NCI-H774 (cell line): ENCODE data around the gene ATP7A.
"Not testable (repeated sequence)": the region's sequence is repeated elsewhere in the genome, so short reads cannot be mapped to it uniquely, and the experiment has no call there.

Experiments
- DNase-seq: peaks from one replicate; lab custom pipeline; 2025; lab: John Stamatoyannopoulos, UW

The ATP7A gene

DNA sequence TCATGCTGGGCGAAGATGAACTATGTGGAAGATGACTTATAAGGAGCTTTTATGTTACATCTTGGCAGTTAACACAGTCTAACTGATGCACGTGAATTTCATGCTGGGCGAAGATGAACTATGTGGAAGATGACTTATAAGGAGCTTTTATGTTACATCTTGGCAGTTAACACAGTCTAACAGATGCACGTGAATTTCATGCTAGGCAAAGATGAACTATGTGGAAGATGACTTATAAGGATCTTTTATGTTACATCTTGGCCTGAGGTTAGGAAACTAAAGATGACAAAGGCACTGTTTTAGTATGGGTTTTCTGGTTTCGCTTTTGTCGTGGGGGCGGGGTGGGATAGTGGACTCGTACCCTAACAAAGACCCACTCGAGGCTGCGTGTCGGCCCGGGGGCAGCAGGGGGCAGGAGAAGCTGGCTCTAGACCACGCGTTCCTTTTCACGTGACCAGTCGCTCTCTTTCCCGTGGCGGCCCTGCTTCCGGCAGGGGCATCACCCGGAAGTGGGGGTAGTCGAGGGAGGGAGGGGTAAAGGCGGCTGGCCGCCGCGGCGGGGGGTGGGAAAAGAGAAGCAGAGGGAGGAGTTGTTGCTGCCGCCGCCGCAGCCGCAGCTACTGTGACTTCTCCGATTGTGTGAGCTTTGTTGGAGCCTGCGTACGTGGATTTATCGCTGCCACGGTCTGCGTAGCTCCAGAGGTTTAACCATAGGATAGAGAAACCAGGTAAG lies at the start of gene ATP7A:
Gene ATP7A (plus strand): TSS at position 586 of the 733 bp plus-strand sequence. CDS start 60,949 bp downstream, outside the sequence.
- peak; percentile 82 for DNase-seq

DNA sequence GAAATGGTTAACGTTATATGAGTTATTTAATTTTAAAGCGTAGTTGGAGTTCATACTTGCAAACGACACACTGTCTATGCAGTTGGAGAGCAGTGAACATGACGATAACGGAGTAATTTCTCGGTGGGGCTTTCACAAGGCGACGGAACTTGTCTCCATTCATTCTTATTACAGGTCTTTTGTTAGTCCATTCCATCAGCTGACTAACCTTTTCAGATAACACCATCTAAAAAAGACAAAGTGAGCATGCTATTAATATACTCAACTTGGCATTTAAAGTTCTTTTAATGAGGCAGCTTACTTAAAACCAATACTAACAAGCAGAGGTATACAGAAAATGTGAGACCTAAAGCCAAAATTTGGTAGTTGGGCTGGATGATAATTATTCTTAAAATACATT lies 35.1 kb upstream of the ATP7A start:
- DNase-seq: no peak

DNA sequence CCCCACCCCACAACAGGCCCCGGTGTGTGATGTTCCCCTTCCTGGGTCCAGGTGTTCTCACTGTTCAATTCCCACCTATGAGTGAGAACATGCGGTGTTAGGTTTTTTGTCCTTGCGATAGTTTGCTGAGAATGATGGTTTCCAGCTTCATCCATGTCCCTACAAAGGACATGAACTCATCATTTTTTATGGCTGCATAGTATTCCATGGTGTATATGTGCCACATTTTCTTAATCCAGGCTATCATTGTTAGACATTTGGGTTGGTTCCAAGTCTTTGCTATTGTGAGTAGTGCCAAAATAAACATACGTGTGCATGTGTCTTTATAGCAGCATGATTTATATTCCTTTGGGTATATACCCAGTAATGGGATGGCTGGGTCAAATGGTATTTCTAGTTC lies 29.1 kb upstream of the ATP7A start:
- DNase-seq: not testable (repeated sequence)

DNA sequence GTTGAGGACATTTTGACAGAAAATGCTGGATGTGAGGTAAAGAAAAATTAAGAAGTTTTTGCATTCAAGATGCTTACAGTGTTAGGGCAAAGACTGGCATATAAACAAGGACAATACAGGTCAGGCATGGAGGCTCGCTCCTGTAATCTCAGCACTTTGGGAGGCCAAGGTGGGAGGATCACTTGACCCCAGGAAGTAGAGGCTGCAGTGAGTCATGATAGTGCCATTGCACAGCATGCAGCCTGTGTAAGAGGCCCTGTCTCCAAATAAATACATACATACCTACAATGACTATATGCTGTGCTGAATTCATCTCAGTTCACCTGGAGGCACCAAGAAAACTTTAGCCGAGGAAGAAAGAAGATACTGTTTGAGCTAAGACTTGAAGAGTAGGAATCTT lies 17.6 kb upstream of the ATP7A start:
- no peak for DNase-seq

DNA sequence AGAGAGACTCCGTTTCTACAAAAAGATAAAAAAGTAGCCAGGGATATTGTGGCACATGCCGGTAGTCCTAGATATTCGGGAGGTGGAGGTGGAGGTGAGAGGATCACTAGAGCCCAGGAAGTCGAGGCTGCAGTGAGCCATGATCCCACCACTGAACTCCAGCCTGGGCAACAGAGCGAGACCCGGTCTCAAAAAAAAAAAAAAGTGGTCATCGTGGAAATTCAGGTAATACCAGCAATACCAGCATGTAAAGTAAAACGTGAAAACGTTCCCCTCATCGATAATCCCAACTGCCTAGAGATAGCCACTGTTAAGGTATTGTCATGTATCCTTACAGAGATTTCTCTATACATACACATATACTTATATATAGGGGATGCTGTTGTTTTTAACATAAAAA lies 16.8 kb upstream of the ATP7A start:
- no peak for DNase-seq

DNA sequence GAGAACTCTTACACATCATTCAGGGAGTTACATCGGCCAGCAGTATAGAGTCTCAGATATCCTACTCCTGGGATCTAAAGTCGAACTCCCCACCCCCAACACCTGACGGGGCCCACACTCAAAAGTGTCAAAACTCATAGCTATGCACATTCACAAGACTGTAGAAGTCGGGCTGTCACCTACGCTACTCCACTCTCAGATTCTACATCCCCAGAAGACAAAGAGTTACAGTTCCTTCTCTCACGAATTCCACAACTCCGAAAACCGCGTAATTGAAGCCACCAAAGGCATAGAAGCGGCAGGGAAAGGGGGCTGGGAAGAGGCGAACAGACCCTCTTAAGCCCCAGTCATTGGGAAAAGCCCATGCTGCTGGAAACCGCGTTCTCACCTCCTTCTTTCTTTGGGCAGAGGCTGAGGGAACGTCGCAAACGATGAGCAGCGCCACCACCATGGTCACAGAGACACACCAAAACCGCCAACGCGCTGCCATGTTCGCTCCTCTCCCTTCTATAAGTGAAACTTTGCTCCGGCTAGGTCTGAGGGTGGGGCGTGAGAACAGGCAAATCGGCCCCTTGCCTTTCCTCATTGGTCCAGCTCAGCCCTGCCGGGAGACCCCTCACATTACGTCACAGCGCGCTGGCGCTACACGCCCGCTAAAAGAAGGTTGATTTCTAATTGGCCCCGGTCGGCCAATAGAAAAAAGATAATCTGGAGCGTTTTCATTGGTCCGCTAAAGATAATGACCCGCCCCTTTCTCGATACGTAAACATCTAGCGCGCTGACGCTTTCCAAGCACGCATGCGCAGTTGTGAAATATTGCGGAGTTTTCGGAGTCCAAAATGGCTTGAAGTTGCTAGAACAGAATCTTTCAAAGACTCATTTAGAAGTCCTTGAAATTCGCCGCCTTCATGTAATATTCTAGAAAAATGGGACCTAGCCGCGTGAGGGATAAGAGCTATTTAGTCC lies 15.3 kb upstream of the ATP7A start, which contains the start of gene MAGT1:
Gene MAGT1 (minus strand): TSS at position 515 of the 966 bp plus-strand sequence. CDS start 25 bp downstream, at position 490.
- peak; percentile 93 for DNase-seq

DNA sequence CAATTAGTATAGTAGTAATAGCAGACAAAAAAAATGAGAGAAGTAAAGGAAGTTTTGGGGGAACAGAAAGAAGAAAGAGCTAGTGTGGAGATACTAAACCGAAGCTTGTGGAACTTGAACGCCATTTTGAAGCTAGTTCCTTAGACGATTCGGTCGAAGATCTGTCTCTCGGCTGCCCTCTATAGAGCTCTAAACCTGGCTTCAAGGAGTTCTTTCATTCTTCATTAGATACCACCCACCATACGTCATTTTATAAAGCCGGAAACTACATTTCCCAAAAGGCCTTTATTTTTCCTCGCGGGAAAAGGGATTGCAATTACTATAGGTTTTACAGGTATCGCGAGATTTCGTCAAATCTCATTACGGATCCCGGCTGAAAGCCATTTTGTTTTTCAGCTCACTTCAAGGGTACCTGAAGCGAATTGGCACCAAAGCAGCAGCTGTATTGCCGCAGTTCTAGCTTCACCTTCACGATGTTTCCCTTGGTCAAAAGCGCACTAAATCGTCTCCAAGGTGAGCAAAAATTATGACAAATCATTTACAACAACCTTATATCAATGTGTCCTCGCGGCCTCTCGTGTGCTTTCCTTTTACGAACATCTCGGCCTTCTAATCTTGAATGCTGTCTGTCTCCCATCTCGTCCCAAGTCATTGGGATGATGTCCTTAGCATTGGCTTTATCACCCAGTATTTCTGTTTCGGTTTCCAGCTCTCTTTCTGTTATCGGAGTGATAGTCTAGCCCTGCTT lies 11.2 kb upstream of the ATP7A start, which contains the start of gene COX7B:
Gene COX7B (plus strand): TSS at position 388 of the 748 bp plus-strand sequence. CDS start 86 bp downstream, at position 474.
- DNase-seq: peak; percentile 89

DNA sequence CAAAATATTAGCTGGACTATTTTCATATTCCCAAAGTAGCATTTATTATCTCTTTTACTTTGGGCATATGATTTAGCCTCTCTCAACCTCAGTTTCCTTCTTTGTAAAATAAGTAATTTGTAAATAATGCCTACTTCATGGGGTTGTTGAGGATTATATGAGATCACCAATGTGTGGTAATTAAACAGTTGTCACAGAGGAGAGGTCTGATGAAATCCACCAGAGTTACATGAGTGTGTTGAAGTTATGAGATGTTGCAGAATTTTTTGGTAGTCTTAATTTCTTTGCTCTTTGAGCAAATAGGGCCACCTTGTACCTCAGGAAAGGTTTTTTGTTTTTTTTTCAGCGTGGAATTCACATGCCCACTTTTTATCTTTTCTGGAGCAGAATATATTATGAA lies 9.8 kb upstream of the ATP7A start:
- no peak for DNase-seq

DNA sequence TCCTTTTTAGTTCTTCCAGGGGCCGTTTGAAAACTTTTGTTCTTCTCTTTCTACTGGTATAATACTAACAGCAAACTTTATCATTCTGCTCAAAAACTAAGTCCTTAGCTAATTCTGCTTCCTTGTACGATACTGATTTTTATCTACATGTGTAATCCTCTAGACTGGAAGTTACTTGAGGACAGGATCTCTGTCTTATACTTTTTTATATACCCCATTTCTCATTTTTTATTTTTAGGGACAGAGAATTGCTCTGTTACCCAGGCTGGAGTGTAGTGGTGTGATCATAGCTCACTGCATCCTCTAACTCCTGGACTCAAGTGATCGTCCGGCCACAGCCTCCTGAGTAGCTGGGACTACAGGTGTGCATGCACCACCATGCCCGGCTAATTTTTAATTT lies 9.0 kb upstream of the ATP7A start:
- no peak for DNase-seq

DNA sequence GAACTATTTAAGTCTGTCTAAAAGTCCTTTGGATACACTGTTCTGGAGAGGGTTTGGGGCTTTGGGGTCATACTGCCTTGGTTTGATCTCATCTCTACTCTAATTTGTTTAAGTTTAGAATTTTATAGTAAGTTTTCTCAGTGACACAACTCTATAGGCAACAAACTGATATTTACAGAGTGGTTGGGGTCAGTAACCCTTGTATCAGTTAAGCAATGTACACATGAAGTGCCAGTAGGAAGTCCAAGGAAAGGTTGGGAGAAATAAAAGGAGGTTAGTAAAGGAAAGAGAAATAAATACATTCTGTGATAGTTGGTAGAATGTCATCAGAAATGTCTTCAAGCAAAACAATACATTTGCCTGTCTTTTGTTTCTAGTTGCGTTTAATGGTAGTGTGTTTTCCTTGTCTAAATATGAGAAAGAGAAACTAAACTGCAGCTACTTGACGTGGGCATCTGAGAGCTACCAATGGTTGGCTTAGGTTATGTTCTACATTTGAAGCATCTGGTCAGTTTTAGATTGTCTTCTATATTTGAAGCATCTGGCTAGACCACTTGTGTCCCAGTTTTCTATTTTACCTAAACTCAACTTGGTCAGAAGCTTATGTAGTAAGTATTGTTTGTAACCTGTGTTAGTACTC lies 6.9 kb downstream of the ATP7A start:
- no peak for DNase-seq

DNA sequence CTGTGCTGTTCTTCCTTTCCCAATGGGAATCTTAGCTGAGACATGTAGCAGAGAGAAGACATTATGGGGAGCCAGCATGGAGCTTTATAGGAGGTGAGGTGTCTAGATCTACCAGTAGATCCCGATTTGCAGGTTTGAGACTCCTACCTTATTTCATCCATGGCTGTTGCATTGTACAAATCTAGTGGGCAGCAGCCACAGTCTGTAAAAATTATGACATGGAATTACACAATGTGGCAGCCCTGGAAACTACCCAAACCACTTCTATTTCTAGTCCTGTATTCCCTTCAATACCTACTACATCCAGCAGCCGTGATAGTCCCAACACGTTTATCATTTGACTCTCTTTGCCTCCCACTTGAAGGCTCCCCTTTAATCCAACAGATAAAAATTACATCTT lies 8.1 kb downstream of the ATP7A start:
- no peak for DNase-seq

DNA sequence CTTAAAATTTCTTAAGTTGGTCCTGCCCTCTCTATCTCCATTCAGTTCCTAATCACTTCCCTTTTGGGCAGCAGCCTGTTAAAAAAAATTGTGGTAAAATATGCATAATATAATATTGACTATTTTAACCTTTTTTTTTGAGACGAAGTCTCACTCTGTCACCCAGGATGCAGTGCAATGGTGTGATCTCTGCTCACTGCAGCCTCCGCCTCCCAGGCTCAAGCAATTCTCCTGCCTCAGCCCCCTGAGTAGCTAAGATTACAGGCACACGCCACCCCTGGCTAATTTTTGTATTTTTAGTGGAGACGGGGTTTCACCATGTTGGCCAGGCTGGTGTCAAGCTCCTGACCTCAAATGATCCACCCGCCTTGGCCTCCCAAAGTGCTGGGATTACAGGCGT lies 8.9 kb downstream of the ATP7A start:
- not testable (repeated sequence) for DNase-seq

DNA sequence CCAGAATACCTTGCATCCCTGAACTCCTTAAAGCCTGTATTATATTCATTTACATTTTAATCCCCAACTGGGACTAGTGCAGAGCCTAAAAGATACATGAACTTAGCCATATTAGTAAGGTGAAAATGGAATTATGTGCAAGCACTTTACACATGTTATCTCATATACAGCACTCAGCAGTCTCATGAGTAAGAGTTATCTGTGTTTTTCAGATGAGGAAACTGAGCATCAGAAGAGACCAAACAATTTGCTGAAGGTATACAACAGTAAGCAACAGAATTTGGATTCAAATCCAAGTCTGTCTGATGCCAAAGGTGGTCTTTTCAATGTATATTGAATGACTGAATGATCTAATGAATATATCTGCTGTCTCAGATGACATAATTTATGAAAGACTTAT lies 12.3 kb downstream of the ATP7A start:
- no peak for DNase-seq

DNA sequence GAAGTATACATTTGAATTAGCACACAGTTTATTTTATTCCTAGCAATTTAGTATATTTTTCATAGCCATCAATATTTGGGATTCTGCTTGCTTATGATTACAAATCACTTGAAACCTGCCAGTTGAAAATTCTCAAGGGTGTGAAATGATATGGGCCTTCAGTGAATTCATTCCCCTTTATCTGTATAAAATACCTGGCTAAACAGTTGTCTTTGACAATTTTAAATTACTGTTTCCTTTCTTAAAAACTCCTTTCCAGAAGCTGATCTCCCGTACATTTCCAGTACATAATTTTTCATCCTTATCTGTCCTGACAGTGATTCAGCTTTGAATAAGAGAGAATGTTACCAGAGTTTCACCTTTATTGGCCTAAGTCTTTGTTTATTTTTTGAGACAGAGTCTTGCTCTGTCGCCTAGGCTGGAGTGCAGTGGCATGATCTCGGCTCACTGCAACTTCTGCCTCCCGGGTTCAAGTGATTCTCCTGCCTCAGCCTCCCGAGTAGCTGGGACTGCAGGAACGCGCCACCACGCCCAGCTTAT lies 13.9 kb downstream of the ATP7A start:
- no peak for DNase-seq

DNA sequence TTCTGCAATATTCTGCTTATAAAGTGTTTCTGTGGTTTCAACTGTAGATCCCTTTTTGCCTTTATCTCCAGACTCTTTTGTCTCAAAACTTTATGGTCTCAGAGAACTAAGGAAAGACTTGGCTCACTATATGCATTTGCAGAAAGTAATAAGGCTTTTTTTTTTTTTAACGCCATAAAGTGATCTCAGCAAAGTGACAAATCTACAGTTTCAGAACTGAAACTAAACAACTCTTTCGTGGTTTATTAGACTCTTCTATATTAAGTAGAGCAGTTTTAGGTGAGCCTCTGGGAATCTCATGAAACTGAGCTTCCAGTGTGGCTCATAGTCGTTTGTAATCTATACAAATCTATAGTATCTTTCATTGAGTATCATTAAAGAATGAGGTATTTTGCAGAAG lies 15.3 kb downstream of the ATP7A start:
- DNase-seq: no peak

DNA sequence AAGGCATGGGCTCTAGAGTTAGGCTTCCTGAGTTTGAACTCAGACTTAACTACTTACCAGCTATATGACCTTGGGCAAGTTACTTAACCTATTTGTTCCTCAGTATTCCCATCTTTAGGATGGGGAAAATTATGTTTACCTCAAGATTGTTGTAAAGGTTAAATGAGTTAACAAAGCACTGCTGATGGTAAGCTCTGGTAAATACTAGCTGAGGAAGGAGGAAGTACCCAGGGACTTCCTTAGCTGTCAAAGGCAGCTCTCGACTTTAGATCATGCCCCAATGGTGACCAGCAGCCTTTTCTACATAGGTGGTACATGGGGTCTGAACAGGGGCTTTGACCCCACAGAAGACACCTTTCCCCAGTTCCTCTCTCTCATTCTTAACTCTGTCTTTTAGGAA lies 20.1 kb downstream of the ATP7A start:
- DNase-seq: no peak

DNA sequence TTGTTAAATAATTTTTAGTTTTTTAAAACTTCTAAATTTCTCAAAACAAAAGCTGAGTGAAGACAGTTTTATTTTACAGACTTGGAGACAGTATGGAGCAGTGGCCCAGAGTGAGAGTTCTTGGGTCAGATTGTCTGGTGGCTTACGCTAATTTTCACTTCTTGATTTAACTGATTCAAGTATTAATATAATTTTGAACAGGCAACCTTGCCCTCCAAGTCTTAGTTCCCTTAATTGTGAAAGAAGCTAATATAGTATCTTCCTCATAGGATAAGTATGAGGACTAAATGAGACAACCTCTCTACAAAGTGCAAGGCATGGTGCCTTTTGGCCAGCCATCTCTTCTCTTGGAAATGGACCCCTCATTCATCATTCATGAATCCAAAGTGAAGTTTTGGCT lies 25.4 kb downstream of the ATP7A start:
- DNase-seq: no peak

DNA sequence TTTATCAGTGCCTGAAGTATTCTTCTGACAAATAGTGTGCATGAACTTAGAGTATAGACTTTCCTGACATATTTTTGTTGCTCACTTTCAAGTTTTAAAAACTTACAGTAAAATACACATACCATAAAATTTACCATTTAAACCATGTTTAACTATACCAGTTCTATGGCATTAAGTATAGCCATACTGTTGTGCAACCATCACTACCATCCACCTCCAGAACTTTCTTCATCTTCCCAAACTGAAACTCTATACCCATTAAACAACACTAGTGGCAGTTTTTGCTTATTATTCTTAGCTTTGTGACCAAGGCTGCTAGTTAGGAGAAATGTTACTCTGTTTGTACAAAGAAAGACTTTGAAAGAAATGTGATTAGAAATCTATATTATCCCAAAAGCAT lies 25.8 kb downstream of the ATP7A start:
- DNase-seq: no peak

DNA sequence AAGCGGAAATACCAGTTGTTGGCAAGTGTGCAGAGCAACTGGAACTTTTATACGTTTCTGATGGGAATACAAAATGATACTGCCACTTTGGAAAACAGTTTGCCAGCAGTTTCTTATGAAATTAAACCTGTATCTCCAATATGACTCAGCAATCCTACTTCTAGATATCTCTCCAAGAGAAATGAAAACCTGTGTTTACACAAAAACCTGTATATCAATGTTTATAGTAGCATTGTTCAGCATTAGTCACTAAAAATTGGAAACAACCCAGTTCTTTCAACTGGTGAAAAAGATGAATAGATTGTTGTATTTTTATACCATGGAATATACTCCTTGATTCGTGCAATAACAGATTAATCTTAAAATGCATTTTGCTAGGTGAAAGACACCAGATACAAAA lies 26.8 kb downstream of the ATP7A start:
- no peak for DNase-seq

DNA sequence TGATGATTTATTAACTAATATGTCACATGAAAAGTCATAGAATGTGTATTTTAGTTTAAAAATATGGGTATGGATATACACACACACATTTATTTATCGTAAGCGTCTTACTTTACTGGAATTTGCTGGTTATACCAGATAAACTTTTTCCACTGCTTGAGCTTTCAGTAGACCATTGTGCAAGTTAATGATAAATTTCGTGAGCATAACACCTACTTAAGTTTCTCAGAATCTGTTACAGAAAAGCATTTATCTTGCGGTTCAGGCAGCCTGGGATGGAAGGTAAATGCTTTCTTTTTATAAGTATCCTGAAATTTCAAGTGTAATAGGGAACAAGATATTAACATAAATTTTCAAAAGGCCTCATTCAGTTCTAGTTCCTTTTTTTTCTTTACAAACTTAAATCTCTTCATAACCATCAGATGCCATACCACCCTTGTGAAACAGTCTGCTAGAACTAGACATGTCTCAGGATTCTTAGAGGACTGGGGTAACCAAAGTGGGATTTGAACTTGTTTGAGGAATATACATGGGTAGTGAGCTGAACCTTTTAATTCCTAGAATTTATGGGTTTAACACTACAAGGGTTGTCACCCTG lies 27.7 kb downstream of the ATP7A start:
- DNase-seq: no peak

DNA sequence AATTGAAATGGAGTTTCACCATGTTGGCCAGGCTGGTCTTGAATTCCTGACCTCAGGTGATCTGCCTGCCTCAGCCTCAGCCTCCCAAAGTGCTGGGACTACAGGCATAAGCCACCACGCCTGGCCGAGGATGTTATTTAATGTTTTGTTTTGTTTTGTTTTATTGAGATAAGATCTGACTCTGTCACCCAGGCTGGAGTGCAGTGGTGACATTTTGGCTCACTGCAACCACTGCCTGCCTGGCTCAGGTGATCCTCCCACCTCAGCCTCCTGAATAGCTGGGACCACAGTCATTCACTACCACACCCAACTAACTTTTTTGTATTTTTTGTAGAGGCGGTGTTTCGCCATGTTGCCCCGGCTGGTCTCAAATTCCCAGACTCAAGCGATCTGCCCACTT lies 34.5 kb downstream of the ATP7A start:
- DNase-seq: not testable (repeated sequence)
